GM19238 (cell line): Measurements from ENCODE around the gene PCBP3.
"Not testable (repeated sequence)": the region's sequence is repeated elsewhere in the genome, so short reads cannot be mapped to it uniquely, and the experiment has no call there.

Experiments
- DNase-seq: peaks from one replicate; pipeline ENCODE4 v3.0.0; 2011; ENCODE audit warnings: low spot score; ENCODE audit not compliant: insufficient read length

PCBP3 gene

DNA sequence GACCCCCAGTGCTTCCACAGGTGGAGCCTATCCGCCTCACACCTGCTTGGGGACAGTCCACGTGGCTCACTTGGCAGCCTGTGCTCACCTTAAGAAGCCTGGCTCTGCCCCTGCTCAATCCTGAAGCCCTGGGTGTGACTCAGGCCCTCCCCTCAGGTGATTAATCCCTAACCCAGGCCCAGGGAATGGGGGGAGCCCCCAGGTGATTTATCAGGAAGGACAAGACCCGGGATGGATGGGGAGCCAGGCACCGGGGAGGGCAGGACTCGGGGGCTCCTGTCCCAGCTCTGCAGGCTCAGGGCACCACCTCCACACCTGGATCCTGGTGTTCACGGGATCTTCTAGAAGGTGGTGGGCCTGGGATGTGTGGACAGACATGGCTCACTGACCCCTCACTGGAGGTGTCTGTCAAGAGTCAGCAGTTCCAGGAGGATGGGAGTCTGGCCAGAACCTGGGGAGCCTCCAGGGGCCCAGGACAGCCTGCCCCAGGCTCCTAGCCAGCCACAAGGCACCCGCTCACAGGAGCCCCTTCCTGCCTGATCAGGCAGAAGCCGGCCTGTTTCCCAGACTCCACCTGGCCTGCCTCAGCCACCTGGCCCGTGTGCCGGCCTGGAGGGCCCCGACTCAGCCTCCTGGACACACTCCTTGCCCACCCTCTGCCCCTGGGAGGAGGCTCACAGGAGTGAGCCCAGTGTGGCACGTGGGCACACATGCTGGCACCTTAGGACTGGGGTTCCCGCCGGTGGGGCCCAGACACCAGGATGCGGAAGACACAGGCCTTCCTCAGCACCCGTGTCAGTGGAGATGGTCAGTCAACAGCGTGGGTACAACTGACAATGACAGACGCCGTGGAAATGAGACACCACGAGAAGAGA, 299.5 kb downstream of the PCBP3 start:
- DNase-seq, result no peak

DNA sequence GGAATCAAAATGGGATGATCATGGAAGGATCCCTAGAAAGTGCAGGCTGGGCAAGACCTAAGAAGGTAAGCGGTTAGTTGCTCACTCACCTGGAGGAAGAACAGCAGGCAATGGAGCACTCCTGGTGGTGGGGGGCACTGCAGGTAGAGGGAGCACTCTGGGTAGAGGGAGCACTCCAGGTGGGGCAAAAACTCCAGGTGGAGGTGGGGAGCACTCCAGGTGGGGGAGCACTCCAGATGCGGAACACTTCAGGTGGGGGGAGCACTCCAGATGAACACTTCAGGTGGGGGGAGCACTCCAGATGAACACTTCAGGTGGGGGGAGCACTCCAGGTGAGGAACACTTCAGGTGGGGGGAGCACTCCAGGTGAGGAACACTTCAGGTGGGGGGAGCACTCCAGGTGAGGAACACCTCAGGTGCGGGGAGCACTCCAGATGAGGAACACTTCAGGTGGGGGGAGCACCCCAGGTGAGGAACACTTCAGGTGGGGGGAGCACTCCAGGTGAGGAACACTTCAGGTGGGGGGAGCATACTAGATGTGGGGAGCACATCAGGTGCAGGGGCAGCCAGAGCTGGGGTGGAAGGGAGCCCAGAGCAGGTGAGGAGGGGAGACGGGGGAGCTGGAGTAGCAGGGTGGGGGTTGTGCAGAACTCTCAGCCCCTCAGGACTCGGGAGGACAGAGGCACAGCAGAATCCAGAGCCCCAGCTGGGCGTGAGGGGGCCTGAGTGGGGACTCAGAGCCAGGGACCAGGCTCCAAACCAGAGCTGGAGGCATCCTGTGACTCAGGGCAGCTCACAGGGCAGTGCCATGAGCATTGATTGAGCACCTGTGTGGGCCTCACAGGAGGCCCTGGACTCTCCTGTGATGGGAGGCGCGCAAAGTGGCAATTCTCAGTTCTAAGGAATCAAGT, 300.4 kb downstream of the PCBP3 start:
- no peak for DNase-seq

DNA sequence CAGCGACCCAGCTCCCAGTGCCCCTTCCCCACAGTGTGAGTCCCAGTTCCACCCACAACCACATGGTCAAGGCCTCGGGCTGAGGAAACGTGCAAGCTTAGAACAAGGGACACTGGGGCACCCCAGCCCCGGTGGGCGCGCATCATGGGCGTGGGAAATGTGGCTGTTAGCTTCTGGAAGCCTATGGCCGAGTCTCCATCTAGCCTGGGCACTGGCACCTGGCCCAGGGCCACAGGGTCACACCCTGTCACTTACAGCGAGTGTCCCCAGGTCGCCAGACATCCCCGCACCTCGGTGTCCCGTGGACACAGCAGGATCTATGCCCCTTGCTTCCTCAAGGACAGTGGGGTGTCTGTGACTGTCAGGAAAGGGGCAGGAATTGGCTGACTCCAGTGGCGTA, 301.1 kb downstream of the PCBP3 start:
- DNase-seq, result no peak

DNA sequence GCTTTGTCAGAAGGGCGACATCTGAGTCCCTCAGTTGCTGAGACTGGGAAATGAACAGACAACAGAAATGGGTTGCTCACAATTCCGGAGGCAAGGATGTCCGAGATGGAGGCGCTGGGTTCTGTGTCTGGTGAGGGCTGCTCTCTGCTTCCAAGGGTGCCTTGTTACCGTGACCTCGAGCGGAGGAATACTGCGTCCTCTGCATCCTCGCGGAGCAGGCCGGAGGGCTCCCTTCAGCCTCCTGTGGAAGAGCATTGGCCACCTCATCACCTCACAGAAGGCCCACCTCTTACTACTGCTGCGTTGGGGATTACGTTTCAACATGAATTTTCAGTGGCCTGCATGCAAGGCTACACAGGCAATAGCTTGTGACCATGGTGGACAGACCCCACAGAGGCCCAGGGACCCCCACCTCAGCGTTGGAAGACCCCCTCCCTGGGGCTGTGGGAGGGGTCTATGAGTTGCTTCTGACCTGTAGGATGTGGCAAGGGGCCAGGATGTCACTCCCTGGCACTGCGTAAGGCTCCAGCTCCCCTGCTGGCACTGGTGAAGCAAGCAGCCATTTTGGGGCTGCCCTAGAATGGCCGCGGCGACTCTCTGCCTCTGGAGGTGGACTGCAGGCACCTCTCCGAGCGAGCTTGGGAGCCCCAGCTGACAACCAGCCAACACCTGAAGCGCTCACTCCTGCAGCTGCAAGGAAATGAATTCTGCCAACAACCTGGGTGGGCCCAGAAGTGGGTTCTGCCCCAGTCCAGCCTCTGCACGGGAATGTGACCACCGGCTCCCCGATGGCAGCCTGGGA, 301.7 kb downstream of the PCBP3 start:
- no peak for DNase-seq

DNA sequence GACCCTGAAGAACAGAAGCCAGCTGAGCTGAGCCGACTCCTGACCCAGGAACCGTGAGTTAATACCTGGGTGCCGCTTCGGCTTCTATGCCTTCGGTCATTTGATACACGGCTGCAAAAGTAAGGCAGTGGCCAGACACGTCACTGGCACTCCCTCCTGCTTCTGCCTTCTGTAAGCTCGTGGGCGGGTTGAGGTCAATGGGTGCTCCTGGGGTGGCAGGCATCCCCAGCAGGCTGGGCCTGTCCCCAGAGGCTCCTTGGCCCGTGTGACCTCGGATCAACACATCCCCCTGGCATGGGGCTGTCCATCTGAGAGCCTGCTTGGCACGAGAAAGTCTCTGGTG, 302.3 kb downstream of the PCBP3 start:
- DNase-seq, result no peak

DNA sequence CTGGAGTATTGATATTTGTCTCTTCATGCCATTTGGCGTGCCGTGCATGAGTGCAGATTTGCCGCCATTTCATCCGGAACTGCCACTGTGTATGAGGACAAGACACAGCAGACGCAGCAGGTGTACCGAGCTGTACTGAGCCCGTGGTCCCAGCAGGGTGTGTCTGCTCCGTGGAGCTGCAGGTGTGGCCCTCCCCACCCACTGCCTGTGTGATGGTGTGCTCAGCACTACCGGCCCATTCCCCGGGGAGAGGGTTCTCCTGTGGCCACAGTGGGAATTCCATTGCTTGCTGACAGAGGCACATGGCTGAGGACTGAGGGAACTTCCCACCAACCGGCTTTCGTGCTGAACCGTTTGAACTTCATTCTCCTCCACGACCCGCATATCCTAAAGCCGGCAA, 303.8 kb downstream of the PCBP3 start:
- DNase-seq, result no peak

DNA sequence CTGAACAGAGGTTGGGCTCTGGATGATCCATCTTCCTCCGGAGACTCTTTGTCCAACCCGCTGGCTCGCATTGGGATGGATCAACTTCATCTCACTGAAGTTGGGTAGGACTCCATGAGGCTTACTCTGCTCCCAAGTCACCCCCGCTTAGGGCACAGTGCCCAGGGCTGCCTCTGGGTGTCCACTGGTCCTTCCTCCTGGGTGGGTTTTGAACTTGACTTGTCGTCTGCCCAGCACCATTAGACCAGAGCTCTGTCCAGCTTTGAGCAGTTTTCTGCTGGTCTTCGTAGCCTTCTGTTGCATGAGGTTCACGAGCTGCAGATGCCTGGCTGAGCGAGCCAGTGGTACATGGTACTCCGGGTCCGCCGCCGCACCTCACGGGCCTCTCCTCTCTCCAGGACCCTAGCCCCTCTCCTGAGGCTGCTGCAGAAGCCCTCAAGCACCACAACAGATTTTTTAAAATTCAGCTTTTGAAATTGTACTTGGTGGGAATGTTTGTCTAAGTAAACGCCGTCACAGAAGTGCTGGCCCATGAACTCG, 304.3 kb downstream of the PCBP3 start:
- no peak for DNase-seq

DNA sequence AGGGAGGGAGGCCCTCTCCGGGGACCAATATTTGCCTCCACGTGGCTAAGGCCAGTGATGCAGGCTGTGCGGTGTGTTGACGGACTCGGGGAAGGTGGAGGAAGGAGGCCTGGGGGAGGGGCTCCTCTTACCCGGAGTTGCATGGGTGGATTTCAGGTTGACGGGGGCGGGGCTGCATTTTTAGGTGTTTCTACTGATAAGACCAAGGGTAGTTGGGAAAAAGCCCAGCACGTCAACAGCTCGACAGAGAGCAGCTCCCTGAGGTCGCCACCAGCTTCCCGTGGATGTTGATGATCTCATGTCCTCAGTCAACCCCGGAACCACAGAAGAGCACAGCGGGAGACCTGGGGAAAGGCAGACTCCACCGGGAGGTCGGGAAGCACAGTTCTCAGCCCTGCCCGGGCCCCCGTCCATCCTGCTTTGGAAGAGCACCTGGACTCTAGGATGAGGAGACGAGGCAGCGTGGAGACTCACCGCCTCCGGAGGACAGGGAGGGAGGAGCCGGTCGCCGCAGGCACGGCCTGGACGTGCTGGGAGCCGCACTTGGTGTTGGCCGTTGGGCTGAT, 305.1 kb downstream of the PCBP3 start:
- DNase-seq, result no peak

DNA sequence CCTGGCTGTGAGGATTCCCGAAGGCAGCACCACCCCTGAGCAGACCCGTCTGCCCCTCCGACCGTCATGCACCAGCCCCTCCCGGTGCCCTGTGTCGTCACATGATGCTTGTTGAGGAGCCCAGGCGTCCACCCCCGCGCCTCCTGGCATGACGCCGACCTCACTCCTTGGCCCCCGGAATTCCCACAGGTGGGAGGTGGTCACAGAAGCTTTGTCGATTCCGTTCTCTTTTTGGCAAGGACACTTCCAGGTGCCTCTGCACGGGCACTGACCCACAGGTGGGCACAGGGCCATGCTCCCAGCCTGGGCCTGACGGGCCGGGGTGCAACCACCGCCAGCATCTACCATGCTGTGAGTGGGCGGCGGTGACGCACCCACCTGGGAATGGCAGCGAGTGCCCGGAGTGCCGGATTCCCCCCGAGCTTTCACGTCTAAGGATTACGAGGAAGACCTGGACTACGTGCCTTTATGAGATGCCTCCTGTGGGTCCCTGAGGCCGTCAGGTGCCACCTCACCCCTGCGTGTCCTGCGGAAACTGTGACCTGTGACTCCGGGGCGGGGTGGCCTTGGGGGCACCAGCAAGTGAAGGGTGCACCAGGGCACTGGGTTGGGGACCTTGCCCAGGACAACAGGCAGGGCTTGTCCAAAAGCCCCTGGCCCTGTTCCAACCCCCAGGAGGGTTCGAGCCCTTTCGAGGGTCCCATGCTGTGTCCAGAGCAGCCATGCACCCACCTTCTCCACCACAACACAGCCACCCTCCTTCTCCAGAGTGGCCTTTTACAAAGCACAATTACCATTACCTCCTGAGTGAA, 306.6 kb downstream of the PCBP3 start:
- no peak for DNase-seq

DNA sequence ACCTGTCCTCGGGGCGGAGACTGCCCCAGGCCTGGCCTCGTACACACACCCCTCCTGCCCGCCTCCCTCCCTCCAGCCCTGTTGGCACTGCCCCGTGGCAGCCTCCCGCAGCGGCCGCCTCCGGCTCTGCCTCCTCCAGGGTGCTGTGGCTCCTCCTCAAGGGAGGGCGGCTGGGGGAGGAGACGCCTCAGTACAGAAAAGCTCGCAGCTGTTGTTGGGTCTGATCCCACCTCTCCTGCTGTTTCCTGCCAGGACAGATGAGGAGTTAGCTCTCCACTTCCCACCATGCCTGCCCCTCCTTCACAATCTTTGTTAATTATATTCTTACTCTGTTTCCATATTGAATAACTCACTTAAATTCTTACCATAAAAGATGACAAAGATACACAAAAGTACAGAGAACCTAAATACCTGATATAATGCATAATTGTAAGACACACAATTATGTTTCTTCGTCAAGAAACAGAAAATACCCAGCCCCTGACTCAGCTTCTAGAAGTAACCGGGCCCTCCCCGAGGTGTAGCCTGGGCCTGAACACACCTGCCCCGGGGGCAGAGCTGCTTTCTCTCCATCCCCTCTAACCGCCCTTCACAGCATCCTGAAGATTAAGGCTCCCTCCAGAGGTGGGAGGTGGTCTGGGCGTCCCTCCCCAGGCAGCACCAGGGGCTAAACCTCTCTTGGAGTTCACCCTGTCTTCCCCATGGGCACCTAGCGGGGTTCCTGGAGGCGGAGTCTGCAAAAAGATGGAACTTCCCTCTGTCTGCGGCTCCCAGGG, 307.4 kb downstream of the PCBP3 start:
- no peak for DNase-seq

DNA sequence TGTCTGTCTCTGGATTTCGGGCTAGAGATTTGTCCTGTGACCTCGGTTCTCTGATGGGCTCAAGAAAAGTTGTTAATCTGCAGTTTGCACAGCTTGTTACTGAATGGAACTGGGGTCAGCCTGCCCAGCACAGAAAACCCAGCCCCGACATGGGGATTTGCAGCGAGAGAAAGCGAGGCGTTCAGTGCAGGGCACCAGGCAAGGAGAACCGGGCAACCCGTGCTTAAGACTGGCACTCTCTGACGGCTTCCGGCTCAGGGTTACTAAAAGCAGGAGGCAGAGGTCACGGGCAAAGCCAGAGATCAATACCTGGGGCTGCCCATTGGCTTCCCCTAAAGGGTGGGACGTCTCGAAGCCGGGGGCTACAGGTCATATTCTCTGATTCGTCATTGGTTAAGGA, 308.2 kb downstream of the PCBP3 start:
- DNase-seq, result no peak

DNA sequence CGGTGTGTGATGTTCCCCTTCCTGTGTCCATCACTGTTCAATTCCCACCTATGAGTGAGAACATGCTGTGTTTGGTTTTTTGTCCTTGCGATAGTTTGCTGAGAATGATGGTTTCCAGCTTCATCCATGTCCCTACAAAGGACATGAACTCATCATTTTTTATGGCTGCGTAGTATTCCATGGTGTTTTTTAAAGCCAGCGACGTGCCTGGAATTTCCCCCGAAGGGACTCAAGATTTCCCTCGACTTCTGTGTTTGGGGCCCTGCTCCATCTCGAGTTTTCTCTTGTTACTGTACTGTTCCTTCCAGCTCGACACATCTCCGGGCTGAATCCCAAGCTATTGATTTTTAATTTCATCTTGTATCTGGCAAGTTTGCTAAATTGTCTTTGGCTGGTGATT, 309.0 kb downstream of the PCBP3 start:
- DNase-seq, result not testable (repeated sequence)

DNA sequence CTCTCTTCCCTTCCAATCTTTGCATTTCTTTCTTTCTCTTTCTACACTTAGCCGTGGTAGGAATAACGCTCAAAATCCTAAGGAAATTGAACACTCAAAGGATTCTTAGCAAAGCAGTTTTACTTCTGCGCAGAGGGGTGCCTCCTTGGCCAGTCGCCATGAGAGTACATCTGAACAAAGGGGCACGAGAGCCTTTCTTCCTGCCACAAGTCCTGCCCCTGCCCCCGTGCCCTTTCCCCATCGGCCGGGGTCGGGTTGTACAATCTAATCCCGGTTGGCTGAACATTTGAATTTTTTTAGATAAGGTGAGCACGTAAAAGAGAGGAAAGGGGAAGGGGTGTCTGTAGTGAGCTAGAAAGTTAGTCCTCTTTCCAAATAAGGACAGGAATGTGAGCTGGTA, 309.4 kb downstream of the PCBP3 start:
- DNase-seq, result no peak

DNA sequence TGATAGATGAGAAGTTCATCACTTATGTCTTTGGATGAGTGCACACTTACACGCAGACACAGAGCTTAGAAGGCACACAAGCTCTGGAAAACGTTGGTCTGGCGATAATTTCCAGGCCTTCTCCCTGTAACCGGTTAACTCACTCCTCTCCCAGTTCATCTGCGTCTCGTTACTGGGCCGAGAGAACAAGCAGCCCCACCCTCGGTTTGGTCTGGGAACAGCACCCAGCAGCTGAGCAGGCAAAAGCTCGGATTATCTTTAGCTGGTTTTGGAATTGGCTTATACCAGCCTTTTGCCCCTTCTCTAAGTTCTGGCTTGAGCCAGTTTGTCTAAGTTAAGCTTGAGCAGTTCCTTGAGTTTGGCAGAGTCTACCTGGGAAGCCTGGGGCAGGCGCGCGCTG, 310.7 kb downstream of the PCBP3 start:
- DNase-seq, result no peak

DNA sequence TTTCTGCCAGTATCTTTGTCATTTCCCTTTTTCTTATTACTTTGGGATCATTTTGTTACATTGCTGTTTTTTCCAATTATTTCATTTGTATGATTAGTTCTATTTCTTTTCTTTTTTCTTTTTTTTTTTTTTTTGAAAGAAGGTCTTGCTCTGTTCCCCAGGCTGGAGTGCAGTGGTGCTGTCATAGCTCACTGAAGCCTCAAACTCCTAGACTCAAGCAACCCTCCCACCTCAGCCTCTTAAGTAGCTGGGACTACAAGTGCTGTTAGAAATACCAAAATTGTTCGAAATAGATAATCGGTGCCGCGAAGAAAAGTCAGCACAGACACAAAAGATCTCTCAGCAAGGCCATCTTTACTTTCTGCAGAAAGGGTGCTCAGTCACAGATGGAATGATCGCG, 311.4 kb downstream of the PCBP3 start:
- no peak for DNase-seq

DNA sequence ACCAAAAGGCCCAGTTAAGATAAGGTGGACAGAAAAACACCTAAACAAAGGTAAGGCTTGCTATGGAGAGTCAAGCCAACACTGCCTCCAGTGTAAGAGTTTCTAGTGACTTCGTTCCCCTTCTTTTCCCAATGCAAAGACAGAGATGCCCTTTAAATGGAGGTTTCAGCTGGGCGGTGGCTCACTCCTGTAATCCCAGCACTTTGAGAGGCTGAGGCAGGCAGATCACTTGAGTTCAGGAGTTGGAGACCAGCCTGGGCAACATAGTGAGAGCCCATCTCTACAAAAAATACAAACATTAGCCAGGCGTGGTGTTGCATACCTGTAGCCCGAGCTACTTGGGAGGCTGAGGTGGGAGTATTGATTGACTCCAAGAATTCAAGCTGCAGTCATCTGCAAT, 314.0 kb downstream of the PCBP3 start:
- no peak for DNase-seq

DNA sequence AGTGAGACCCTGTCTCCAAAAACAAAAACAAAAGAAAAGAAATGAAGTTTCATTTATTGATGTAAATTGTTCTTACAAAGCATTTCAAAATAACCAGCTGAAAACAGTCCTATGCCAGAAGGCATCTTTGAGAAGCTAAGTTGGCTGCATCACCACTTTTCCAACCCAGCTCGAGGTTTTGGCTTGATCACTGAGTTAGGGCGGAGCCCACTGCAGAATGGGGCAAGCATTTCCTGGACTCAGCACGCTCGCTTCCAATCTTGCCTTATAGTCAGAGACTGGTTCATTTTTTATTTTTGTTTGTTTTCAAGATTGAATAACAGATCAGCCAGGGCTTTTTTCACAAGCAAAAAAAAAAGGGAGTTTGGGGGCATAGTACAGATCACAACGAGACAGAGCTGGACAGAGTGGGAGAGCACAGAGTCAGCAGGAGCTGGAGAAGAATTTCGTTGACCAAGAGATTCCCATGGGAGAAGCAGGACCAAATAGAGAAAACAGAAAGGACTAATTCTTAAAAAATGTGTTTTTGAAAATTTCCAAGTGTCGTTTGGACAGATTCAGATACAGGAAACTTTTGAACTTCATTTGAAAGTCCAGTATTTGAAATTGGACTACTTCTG, 314.6 kb downstream of the PCBP3 start:
- no peak for DNase-seq

DNA sequence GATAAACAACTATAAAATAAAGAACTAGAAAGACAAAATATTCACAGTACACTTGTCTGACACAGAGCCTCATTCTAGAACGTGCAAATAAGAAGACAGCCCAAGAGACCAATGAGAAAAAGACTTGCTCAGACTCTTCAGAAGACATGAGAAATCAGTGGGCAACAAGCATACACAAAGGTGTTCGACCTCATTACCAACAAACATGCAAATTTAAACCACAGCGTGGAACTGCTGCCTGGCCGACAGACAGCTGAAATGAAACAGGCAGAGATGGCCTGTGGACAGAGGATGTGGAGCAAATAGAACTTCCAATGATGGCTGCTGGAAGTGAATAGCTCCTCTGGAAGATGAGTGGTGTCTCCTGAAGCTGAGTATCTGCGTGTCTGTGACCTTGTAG, 315.7 kb downstream of the PCBP3 start:
- DNase-seq, result no peak

DNA sequence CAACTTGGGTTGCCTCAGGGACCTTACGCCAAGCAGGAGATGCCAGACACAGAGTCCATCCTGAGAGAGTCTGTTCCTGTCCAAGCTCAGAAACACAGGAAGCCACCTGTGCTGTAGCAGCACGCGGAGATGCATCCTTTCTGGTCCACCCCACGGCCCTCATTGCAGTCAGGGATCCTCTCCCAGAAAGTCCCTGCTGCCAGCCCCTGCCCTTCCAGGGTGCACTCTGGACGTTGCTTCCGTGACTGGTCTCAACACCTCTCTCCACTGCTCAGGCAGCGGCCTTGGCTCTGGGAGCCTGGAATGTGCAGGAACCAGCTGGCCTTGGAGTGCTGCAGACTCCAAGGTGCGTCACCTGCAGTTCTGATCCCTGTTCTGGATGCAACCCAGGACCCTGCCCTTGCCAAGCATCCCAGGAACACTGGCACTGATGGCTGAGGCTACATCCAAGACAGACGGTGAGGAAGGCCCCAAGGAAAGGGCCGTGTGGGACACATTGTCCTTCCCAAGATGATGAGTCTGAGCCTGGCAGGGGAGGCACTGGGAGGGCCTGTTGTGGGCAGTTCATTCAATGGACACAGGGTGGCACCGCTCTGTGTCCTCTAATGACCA, 316.4 kb downstream of the PCBP3 start:
- no peak for DNase-seq
